Esophagus squamous epithelium (tissue), 5 donors: ENCODE data around the gene LAMA3. TPM values are rescaled to one million over a fixed set of nuclear protein-coding genes. Genes with fewer than 3 reads are reported as not detected.

Source experiments
- DNase-seq: peaks from one replicate; lab custom pipeline; 2025; lab: John Stamatoyannopoulos, UW
- H3K27ac ChIP-seq, 4 donors: fragments of 200-600 bp; sonication (generic); one replicate each; pipeline ENCODE4 v1.5.1; 2016 to 2019; ENCODE audit warnings: mild to moderate bottlenecking in 1 of 4
- H3K27me3 ChIP-seq, 4 donors: fragments of 200-600 bp; sonication (generic); 1 replicate in 3 of 4; 2 replicates in 1 of 4; pipeline versions ENCODE4 v1.5.1 to v1.6.0; 2017 to 2021; ENCODE audit warnings: antibody characterized with exemption in 1 of 4
- H3K36me3 ChIP-seq, 3 donors: fragments of 200-600 bp; sonication (generic); one replicate each; pipeline ENCODE4 v1.5.1; 2016 to 2019
- H3K4me1 ChIP-seq, 3 donors: fragments of 200-600 bp; sonication (generic); one replicate each; pipeline ENCODE4 v1.5.1; 2017 to 2019
- H3K4me3 ChIP-seq, 4 donors: fragments of 200-600 bp; sonication (generic); 1 replicate in 3 of 4; 2 replicates in 1 of 4; pipeline ENCODE4 v1.5.1; 2016 to 2019; ENCODE audit warnings: mild to moderate bottlenecking in 2 of 4, moderate library complexity in 1 of 4
- H3K9me3 ChIP-seq, 3 donors: fragments of 200-600 bp; sonication (generic); one replicate each; pipeline ENCODE4 v1.5.1; 2016 to 2019
- CTCF ChIP-seq, 6 experiments: fragments of 450-650 bp in 4 of 6; fragments of 200-600 bp in 2 of 6; sonication (generic) in 2 of 6; IDR thresholded peaks; one replicate each; pipeline ENCODE4 v1.5.1; 2016 to 2019; ENCODE audit warnings: antibody characterized with exemption in 6 of 6, mild to moderate bottlenecking in 4 of 6, moderate library complexity in 4 of 6
- POLR2A ChIP-seq, 4 donors: fragments of 450-650 bp; IDR thresholded peaks; one replicate each; pipeline ENCODE4 v1.6.1; 2017; ENCODE audit warnings: antibody characterized with exemption in 4 of 4, mild to moderate bottlenecking in 4 of 4, moderate library complexity in 3 of 4
- WGBS, 2 donors: methylation state at CpG; one replicate each; pipeline ENCODE4 v1.1.5; 2018; 5-methylcytosine and 5-hydroxymethylcytosine counted together
- intact Hi-C: fragments of 100-400 bp; cut with DNase I; formaldehyde crosslinking; loops from one replicate; pipeline ENCODE4 v1.15.0; 2022
- total RNA-seq, 4 donors: library from RNA; depleted of rRNA; stranded (reverse); fragments of >200 nt; gene quantifications; one replicate each; pipeline ENCODE4 v1.1.0, GENCODE V29; 2016
- donor health status: DM: yes; HTN: yes; CAD: no.

The LAMA3 gene
- total RNA-seq, 4 donors from 2014 or later = 28.7 to 81.3 (median 44.8) TPM

- intact Hi-C loops = no loop called here
- Histone ChIP-seq H3K4me3 (no peak overlapping the region), H3K27ac (no peak overlapping the region), H3K9me3 (no peaks in the 10 kb centered on the region), H3K4me1 (peaks cover 3 to 59% (median 12%) of the 10 kb centered on the region in 3 donors), H3K27me3 (no peaks in the 10 kb centered on the region), H3K36me3 (peaks cover 0 to 60% (median 4%) of the 10 kb centered on the region in 3 donors)
- no peak for DNase-seq
- no peak for TF ChIP-seq CTCF (IDR thresholded peaks at IDR 0.05)
- no peak for TF ChIP-seq POLR2A (IDR thresholded peaks at IDR 0.05)
- 85 to 87% methylated on average over 11 of the region's 11 CpGs for WGBS, 2 donors
These were observed 189.2 kb downstream of the LAMA3 start for GRCh38 chr18:23878336-23878900.

GRCh38 chr18:23879126-23879525 is 189.9 kb downstream of the LAMA3 start:
- DNase-seq = no peak
- no peaks in the 10 kb centered on the region for H3K9me3 ChIP-seq
- no peak for TF ChIP-seq CTCF (IDR thresholded peaks at IDR 0.05)
- no peak for TF ChIP-seq POLR2A (IDR thresholded peaks at IDR 0.05)
- H3K36me3 ChIP-seq = peaks cover 0 to 60% (median 4%) of the 10 kb centered on the region in 3 donors
- no peak overlapping the region for H3K4me3 ChIP-seq
- no peak overlapping the region for H3K27ac ChIP-seq
- intact Hi-C loops = no loop called here
- no peaks in the 10 kb centered on the region for H3K27me3 ChIP-seq
- 82 to 90% methylated on average over 10 to 13 of the region's 13 CpGs for WGBS, 2 donors
- peaks cover 7 to 59% (median 16%) of the 10 kb centered on the region in 3 donors for H3K4me1 ChIP-seq

DNA sequence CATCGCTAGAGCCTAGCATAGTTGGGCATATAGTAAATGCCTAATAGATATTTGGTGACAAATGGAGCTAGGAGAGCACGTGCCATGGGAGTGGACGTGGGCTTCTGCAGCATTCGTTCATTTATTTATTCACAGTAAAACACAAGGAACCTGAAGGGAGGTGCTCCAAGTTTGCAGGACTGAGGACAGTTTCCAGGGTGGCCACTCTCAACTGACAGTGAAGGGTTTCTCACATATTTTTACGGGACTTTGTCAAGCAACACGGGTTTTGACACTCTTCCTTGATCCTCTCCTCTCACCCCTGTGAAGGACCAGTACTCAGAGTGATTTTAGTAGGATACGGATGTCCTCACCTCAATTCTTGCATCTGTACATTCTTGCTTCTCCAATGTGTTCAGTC is 190.3 kb downstream of the LAMA3 start:
- DNase-seq = no peak
- H3K4me3 ChIP-seq = no peak overlapping the region
- H3K27ac ChIP-seq = no peak overlapping the region
- H3K9me3 ChIP-seq = no peaks in the 10 kb centered on the region
- intact Hi-C loops = no loop called here
- WGBS, 2 donors = 86 to 87% methylated on average over 7 of the region's 7 CpGs
- H3K4me1 ChIP-seq = peaks cover 7 to 59% (median 20%) of the 10 kb centered on the region in 3 donors
- TF ChIP-seq POLR2A (IDR thresholded peaks at IDR 0.05) (no peak), CTCF (IDR thresholded peaks at IDR 0.05) (no peak)
- H3K27me3 ChIP-seq = no peaks in the 10 kb centered on the region
- H3K36me3 ChIP-seq = peaks cover 0 to 60% (median 4%) of the 10 kb centered on the region in 3 donors

- intact Hi-C loops = no loop called here
- TF ChIP-seq CTCF (IDR thresholded peaks at IDR 0.05) (no peak), POLR2A (IDR thresholded peaks at IDR 0.05) (no peak)
- Histone ChIP-seq H3K9me3 (no peaks in the 10 kb centered on the region), H3K36me3 (peaks cover 0 to 60% (median 4%) of the 10 kb centered on the region in 3 donors), H3K27me3 (no peaks in the 10 kb centered on the region), H3K4me1 (peaks cover 7 to 60% (median 25%) of the 10 kb centered on the region in 3 donors), H3K4me3 (no peak overlapping the region), H3K27ac (peak overlapping the region in 1 of 4 donors; percentile 16)
- no peak for DNase-seq
- 90 to 95% methylated on average over 6 of the region's 6 CpGs for WGBS, 2 donors
These were observed 190.8 kb downstream of the LAMA3 start for GRCh38 chr18:23879966-23880565.

DNA sequence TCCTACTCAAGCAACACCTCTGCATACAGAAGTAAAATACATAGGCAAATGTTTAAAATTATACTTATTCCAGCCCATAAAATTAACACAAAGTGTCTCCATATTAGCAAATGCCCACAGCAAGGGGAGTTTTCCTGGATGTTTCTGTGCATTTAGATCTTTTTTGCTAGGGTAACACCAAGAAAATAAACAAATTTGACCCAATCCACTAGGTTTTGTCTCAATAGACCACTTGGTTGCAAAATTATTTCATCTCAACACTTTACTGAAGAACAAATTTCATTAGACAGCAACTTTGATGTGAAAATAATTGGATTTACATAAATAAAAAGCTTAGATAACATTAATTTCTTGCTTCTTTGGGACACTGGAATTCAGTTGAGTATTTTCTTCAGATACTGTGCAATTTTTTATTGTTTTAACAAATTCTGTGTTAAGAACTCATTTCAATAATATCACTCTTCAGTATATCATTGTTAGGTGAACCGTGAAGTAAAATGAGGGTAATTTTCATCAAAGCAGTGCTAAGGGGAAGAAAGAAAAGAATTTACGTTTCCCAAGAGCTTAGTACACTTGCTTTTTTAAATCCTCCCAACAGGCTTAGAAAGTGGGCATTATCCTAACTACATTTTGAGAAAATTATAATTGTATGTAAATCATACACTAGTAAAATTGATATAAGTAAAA is 191.8 kb downstream of the LAMA3 start:
- peaks cover 7 to 70% (median 33%) of the 10 kb centered on the region in 3 donors for H3K4me1 ChIP-seq
- H3K36me3 ChIP-seq = peaks cover 0 to 56% (median 4%) of the 10 kb centered on the region in 3 donors
- 84% methylated on average over 2 of the region's 2 CpGs for WGBS, 2 donors
- TF ChIP-seq POLR2A (IDR thresholded peaks at IDR 0.05) (no peak), CTCF (IDR thresholded peaks at IDR 0.05) (no peak)
- intact Hi-C loops = no loop called here
- no peaks in the 10 kb centered on the region for H3K9me3 ChIP-seq
- H3K4me3 ChIP-seq = no peak overlapping the region
- no peak for DNase-seq
- H3K27ac ChIP-seq = peak overlapping the region in 3 of 4 donors; percentile 75 to 92 (median 86)
- no peaks in the 10 kb centered on the region for H3K27me3 ChIP-seq
